H9 (cell line): Measurements from ENCODE around the gene ITIH6. TPM values are rescaled to one million over a fixed set of nuclear protein-coding genes. Genes with fewer than 3 reads are reported as not detected.

Experiments
- DNase-seq: peaks from one replicate; pipeline ENCODE4 v3.0.0-alpha.2; 2017
- H2AFZ ChIP-seq: one replicate; pipeline ENCODE4 v1.6.1; 2013; ENCODE audit warnings: mild to moderate bottlenecking, low read length, control low read depth, moderate library complexity
- H2AK5ac ChIP-seq: 2 replicates; pipeline ENCODE4 v1.6.1; 2013; ENCODE audit warnings: low read length, control low read depth, mixed read lengths; ENCODE audit not compliant: insufficient read length
- H2BK120ac ChIP-seq: one replicate; pipeline ENCODE4 v1.6.1; 2013; ENCODE audit warnings: low read depth, mild to moderate bottlenecking, low read length, control low read depth, inconsistent platforms; ENCODE audit not compliant: poor library complexity, severe bottlenecking
- H2BK12ac ChIP-seq: 2 replicates; pipeline ENCODE4 v1.6.1; 2013; ENCODE audit warnings: low read length, control low read depth, mixed read lengths, low read depth; ENCODE audit not compliant: insufficient read length
- H2BK15ac ChIP-seq: 2 replicates; pipeline ENCODE4 v1.6.1; 2013; ENCODE audit warnings: low read depth, low read length, control low read depth
- H2BK20ac ChIP-seq: one replicate; pipeline ENCODE4 v1.6.1; 2013; ENCODE audit warnings: low read depth, mild to moderate bottlenecking, low read length, control low read depth, inconsistent platforms; ENCODE audit not compliant: poor library complexity, severe bottlenecking
- H2BK5ac ChIP-seq: 2 replicates; pipeline ENCODE4 v1.6.1; 2013; ENCODE audit warnings: low read length, control low read depth, mixed read lengths; ENCODE audit not compliant: insufficient read length
- H3K14ac ChIP-seq: 2 replicates; pipeline ENCODE4 v1.6.1; 2013; ENCODE audit warnings: low read length, control low read depth; ENCODE audit not compliant: insufficient read depth
- H3K18ac ChIP-seq: 2 replicates; pipeline ENCODE4 v1.6.1; 2013; ENCODE audit warnings: low read depth, mild to moderate bottlenecking, mixed read lengths, low read length, control low read depth; ENCODE audit not compliant: insufficient read length
- H3K23ac ChIP-seq: 2 replicates; pipeline ENCODE4 v1.6.1; 2013; ENCODE audit warnings: low read length, control low read depth, mixed read lengths, low read depth; ENCODE audit not compliant: insufficient read length
- H3K23me2 ChIP-seq: 2 replicates; pipeline ENCODE4 v1.6.1; 2013; ENCODE audit warnings: low read depth, mild to moderate bottlenecking, mixed read lengths, low read length, control low read depth; ENCODE audit not compliant: insufficient read length, poor library complexity, severe bottlenecking
- H3K27ac ChIP-seq: 2 replicates; pipeline ENCODE4 v1.5.1; 2013; ENCODE audit warnings: low read length, control low read depth, mixed read lengths, low read depth; ENCODE audit not compliant: insufficient read length
- H3K27me3 ChIP-seq: 2 replicates; pipeline ENCODE4 v1.6.1; 2013; ENCODE audit warnings: low read length, control low read depth, inconsistent platforms; ENCODE audit not compliant: insufficient read depth
- H3K4ac ChIP-seq: 2 replicates; pipeline ENCODE4 v1.6.1; 2013; ENCODE audit warnings: low read depth, mild to moderate bottlenecking, control low read depth, inconsistent platforms, low read length, moderate library complexity
- H3K4me1 ChIP-seq: 2 replicates; pipeline ENCODE4 v1.6.1; 2013; ENCODE audit warnings: low read length, control low read depth, inconsistent platforms; ENCODE audit not compliant: insufficient read depth
- H3K4me2 ChIP-seq: 2 replicates; pipeline ENCODE4 v1.6.1; 2013; ENCODE audit warnings: low read length, control low read depth, mixed read lengths; ENCODE audit not compliant: insufficient read length, insufficient read depth
- H3K56ac ChIP-seq: 2 replicates; pipeline ENCODE4 v1.6.1; 2013; ENCODE audit warnings: low read depth, mild to moderate bottlenecking, mixed read lengths, low read length, control low read depth; ENCODE audit not compliant: insufficient read length
- H3K79me1 ChIP-seq: 2 replicates; pipeline ENCODE4 v1.6.1; 2013; ENCODE audit warnings: low read depth, mild to moderate bottlenecking, moderate library complexity, low read length, control low read depth, inconsistent platforms; ENCODE audit not compliant: insufficient read depth, poor library complexity, severe bottlenecking
- H3K79me2 ChIP-seq: 2 replicates; pipeline ENCODE4 v1.6.1; 2013; ENCODE audit warnings: low read length, control low read depth, inconsistent platforms; ENCODE audit not compliant: insufficient read depth
- H3K9ac ChIP-seq: 2 replicates; pipeline ENCODE4 v1.6.1; 2013; ENCODE audit warnings: low read length, control low read depth, mixed read lengths; ENCODE audit not compliant: insufficient read length; ENCODE audit errors: extremely low read depth
- H3K9me3 ChIP-seq: one replicate; pipeline ENCODE4 v1.6.1; 2013; ENCODE audit warnings: low read depth, low read length, inconsistent platforms; ENCODE audit not compliant: control insufficient read depth
- H3T11ph ChIP-seq: one replicate; pipeline ENCODE4 v1.6.1; 2013; ENCODE audit warnings: mild to moderate bottlenecking, low read length, control low read depth, inconsistent platforms
- H4K20me1 ChIP-seq: one replicate; pipeline ENCODE4 v1.6.1; 2013; ENCODE audit not compliant: control insufficient read depth, insufficient read length, insufficient read depth
- H4K5ac ChIP-seq: 2 replicates; pipeline ENCODE4 v1.6.1; 2013; ENCODE audit warnings: low read depth, mild to moderate bottlenecking, mixed read lengths, low read length, control low read depth; ENCODE audit not compliant: insufficient read length
- H4K8ac ChIP-seq: replicated peaks from 2 replicates; pipeline ENCODE4 v1.6.1; 2013; ENCODE audit warnings: low read length, control low read depth, mixed read lengths, low read depth; ENCODE audit not compliant: insufficient read length
- H4K91ac ChIP-seq: 2 replicates; pipeline ENCODE4 v1.6.1; 2013; ENCODE audit warnings: low read depth, mild to moderate bottlenecking, moderate library complexity, mixed read lengths, low read length, control low read depth; ENCODE audit not compliant: insufficient read length
- H3K27ac Mint-ChIP-seq, 3 experiments: 2 replicates in 2 of 3; 3 replicates in 1 of 3; pipeline ENCODE4 v1.8.0; 2020 to 2021; ENCODE audit warnings: mixed read lengths in 3 of 3, mild to moderate bottlenecking in 1 of 3, moderate library complexity in 1 of 3
- H3K27me3 Mint-ChIP-seq: 2 replicates; pipeline ENCODE4 v1.8.0; 2021; ENCODE audit warnings: low read depth, mild to moderate bottlenecking, moderate library complexity, mixed read lengths
- H3K36me3 Mint-ChIP-seq, 3 experiments: 2 replicates in 2 of 3; 3 replicates in 1 of 3; pipeline ENCODE4 v1.8.0; 2020 to 2021; ENCODE audit warnings: low read depth in 3 of 3, mixed read lengths in 3 of 3; ENCODE audit not compliant: insufficient read depth in 1 of 3
- H3K4me1 Mint-ChIP-seq, 2 experiments: 2 replicates each; pipeline ENCODE4 v1.8.0; 2020; ENCODE audit warnings: mixed read lengths in 2 of 2
- H3K4me3 Mint-ChIP-seq, 2 experiments: 2 replicates in 1 of 2; 3 replicates in 1 of 2; pipeline ENCODE4 v1.8.0; 2020 to 2021; ENCODE audit warnings: mild to moderate bottlenecking in 2 of 2, mixed read lengths in 2 of 2, moderate library complexity in 1 of 2
- H3K9me3 Mint-ChIP-seq, 2 experiments: 2 replicates in 1 of 2; 3 replicates in 1 of 2; pipeline ENCODE4 v1.8.0; 2020; ENCODE audit warnings: mild to moderate bottlenecking in 2 of 2, mixed read lengths in 2 of 2, moderate library complexity in 1 of 2
- WGBS: extraction: QIAGEN DNeasy Blood & Tissue Kit; methylation state at CpG from one replicate; pipeline ENCODE4 v1.1.7; 2013; ENCODE audit warnings: missing lambda C conversion rate, low lambda C conversion rate, mixed read lengths; ENCODE audit not compliant: insufficient read length; ENCODE audit errors: extremely low coverage; 5-methylcytosine and 5-hydroxymethylcytosine counted together
- total RNA-seq: library from RNA; stranded (reverse); gene quantifications from 2 replicates; pipeline ENCODE4 v1.2.1, GENCODE V29; 2021
- TF ChIP-seq, protein P1 (sequence below): fragments of 200-600 bp; sonication (generic); conservative IDR thresholded peaks from 3 replicates; pipeline ENCODE4 v1.8.0; 2021; ENCODE audit warnings: antibody characterized with exemption, mild to moderate bottlenecking

The ITIH6 gene
- total RNA-seq, 1 experiment from 2014 or later = not detected

- Histone ChIP-seq H3K4me2 (no peak overlapping the region), H3K18ac (no peak overlapping the region), H2AFZ (no peak overlapping the region), H2BK20ac (no peak overlapping the region), H3K9me3 (peaks cover 28% of the 10 kb centered on the region), H2AK5ac (no peak overlapping the region), H4K91ac (no peak overlapping the region), H3K9ac (no peak overlapping the region), H3K4me1 (no peaks in the 10 kb centered on the region; the same call in 1 of the 2 replicates), H3T11ph (no peak overlapping the region), H3K56ac (no peak overlapping the region), H4K20me1 (no peaks in the 10 kb centered on the region), H2BK5ac (no peak overlapping the region), H2BK12ac (no peak overlapping the region), H2BK15ac (no peak overlapping the region), H4K8ac (no peak overlapping the region), H3K27ac (no peak overlapping the region), H3K23ac (no peak overlapping the region), H3K27me3 (no peaks in the 10 kb centered on the region), H4K5ac (no peak overlapping the region), H3K4ac (no peak overlapping the region), H3K23me2 (no peaks in the 10 kb centered on the region), H3K14ac (no peak overlapping the region), H3K79me1 (no peaks in the 10 kb centered on the region), H2BK120ac (no peak overlapping the region), H3K79me2 (no peaks in the 10 kb centered on the region)
- no peak overlapping the region for H3K27ac Mint-ChIP-seq
- peaks cover 1% of the 10 kb centered on the region; the same call in 1 of the 2 replicates for H3K27me3 Mint-ChIP-seq
- TF ChIP-seq, protein P1, sequence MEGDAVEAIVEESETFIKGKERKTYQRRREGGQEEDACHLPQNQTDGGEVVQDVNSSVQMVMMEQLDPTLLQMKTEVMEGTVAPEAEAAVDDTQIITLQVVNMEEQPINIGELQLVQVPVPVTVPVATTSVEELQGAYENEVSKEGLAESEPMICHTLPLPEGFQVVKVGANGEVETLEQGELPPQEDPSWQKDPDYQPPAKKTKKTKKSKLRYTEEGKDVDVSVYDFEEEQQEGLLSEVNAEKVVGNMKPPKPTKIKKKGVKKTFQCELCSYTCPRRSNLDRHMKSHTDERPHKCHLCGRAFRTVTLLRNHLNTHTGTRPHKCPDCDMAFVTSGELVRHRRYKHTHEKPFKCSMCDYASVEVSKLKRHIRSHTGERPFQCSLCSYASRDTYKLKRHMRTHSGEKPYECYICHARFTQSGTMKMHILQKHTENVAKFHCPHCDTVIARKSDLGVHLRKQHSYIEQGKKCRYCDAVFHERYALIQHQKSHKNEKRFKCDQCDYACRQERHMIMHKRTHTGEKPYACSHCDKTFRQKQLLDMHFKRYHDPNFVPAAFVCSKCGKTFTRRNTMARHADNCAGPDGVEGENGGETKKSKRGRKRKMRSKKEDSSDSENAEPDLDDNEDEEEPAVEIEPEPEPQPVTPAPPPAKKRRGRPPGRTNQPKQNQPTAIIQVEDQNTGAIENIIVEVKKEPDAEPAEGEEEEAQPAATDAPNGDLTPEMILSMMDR = no peak
- H3K36me3 Mint-ChIP-seq = peaks cover 0 to 13% (median 2%) of the 10 kb centered on the region in 3 experiments; a peak in 4 of 7 replicates
- no CpG with 5 or more reads among the region's 6 CpGs for WGBS
- no peak overlapping the region for H3K4me3 Mint-ChIP-seq
- DNase-seq = no peak
- H3K9me3 Mint-ChIP-seq = peaks cover 68 to 74% of the 10 kb centered on the region in 2 experiments
- peaks cover 5 to 16% of the 10 kb centered on the region in 2 experiments for H3K4me1 Mint-ChIP-seq
Observed at GRCh38 chrX:54776987-54777672, 20.9 kb downstream of the ITIH6 start.
